Measurements from ENCODE around the gene PTAFR. TPM values are rescaled to one million over a fixed set of nuclear protein-coding genes. Genes with fewer than 3 reads are reported as not detected.

Gene PTAFR
- total RNA-seq, 1 experiment from 2014 or later, result 1.3 TPM

GRCh38 chr1:28145728-28146127, 30.8 kb downstream of the PTAFR start:
- no TSS peak for BruUV-seq (replicated peaks)
- no peaks in the 10 kb centered on the region for H3K36me3 ChIP-seq (ENCODE audit: control insufficient read depth in 1 of 2, insufficient read depth in 2 of 2, low read length in 2 of 2)
- H3K27ac ChIP-seq (ENCODE audit: low read depth, low read length), result no peak overlapping the region
- no peaks in the 10 kb centered on the region for H3K27me3 ChIP-seq (ENCODE audit: insufficient read depth, low read length)
- POLR2A ChIA-PET, result no interaction called here
- no peaks in the 10 kb centered on the region for H3K9me3 ChIP-seq (ENCODE audit: control insufficient read depth in 1 of 2, insufficient read depth in 1 of 2, low read depth in 1 of 2, low read length in 2 of 2)
- H4K20me1 ChIP-seq (ENCODE audit: insufficient read depth), result no peaks in the 10 kb centered on the region
- CTCF ChIA-PET, result no interaction called here
- no peak overlapping the region for H3K4me3 ChIP-seq (replicated peaks in 1 of 2; ENCODE audit: low read depth in 1 of 2, low read length in 2 of 2)
- H3K4me2 ChIP-seq (ENCODE audit: low read length), result no peak overlapping the region
- H2AFZ ChIP-seq (ENCODE audit: low read depth, low read length, poor library complexity, severe bottlenecking), result no peak overlapping the region
- RAD21 ChIA-PET (ENCODE audit: low non-redundant PET in 1 of 2, low total read pairs in 2 of 2, uncharacterized antibody in 2 of 2, unreplicated experiment in 2 of 2), result no interaction called here
- DNase-seq (ENCODE audit: low read depth, low spot score) (no peak), ATAC-seq (no peak)
- peaks cover 0 to 8% of the 10 kb centered on the region in 2 experiments; a peak in 2 of 4 replicates for H3K4me1 ChIP-seq (ENCODE audit: control insufficient read depth in 1 of 2, insufficient read depth in 2 of 2, low read length in 2 of 2)
- no peaks in the 10 kb centered on the region for H3K79me2 ChIP-seq (ENCODE audit: insufficient read depth, low read length)
- H3K9ac ChIP-seq (ENCODE audit: low read length), result no peak overlapping the region
- TF ChIP-seq ZNF274 (IDR thresholded peaks at IDR 0.05; ENCODE audit: low read depth, low read length) (no peak), POLR2A (IDR thresholded peaks at IDR 0.05; ENCODE audit: borderline replicate concordance, extremely low read depth, insufficient read depth, insufficient read length) (no peak), SIN3A (IDR thresholded peaks at IDR 0.05; ENCODE audit: low read depth) (no peak), EZH2phosphoT487 (IDR thresholded peaks at IDR 0.05; ENCODE audit: borderline replicate concordance) (no peak), CBX3 (IDR thresholded peaks at IDR 0.05; ENCODE audit: low read depth) (no peak), YY1 (IDR thresholded peaks at IDR 0.05; ENCODE audit: extremely low read depth, insufficient replicate concordance, low read depth, low read length) (no peak), TCF7L2 (IDR thresholded peaks at IDR 0.05; ENCODE audit: borderline replicate concordance, extremely low read depth, insufficient read depth, insufficient read length) (no peak), ZBTB33 (IDR thresholded peaks at IDR 0.05; ENCODE audit: extremely low read depth, insufficient replicate concordance, low read length) (no peak)
- no peaks in the 10 kb centered on the region for H3K9me2 ChIP-seq (ENCODE audit: insufficient read depth)
- intact Hi-C loops (cut with micrococcal nuclease), result no loop called here

Measured in HCT116 (cell line).